NCI-H2227 treated with DMSO at 0.1 percent for 48 hours (cell line): ENCODE data around the gene CDKL1.
A peak's percentile ranks its signal among the peaks of the same experiment; 100 is the strongest.
"Not testable (repeated sequence)": the region's sequence is repeated elsewhere in the genome, so short reads cannot be mapped to it uniquely, and the experiment has no call there.

ENCODE experiments used
- DNase-seq: peaks from one replicate; lab custom pipeline; 2025; lab: John Stamatoyannopoulos, UW

The CDKL1 gene

DNA sequence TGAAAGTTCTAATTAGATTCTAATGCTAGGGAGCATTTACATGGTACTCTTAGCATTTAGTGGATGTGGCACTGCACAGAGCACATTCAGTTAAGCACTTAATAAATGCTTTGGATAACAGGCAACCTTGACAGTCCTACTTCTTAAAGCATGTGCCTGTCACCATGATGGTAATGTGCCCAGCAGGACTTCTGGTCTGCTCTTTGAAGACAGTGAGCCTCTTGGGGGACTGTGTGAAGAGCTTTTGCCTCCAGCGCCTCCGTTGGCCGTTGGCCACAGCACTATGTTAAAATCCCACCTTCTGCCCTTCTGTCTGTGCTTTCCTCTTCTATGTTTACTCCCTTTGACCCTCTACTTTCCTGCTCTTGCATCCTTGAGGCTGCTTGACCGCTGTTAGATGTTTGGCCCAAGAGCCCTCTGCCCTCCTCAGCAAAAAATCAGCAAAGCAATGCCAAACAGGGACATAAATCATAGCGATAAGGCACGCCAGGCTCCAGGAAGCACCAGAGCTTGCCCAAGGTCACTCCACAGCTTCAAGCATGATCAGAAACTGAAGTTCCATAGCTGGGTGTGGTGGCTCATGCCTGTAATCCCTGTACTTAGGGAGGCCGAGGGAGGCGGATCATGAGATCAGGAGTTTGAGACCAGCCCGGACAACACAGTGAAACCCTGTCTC is 8.3 kb downstream of the CDKL1 start:
- DNase-seq, result peak; percentile 47

DNA sequence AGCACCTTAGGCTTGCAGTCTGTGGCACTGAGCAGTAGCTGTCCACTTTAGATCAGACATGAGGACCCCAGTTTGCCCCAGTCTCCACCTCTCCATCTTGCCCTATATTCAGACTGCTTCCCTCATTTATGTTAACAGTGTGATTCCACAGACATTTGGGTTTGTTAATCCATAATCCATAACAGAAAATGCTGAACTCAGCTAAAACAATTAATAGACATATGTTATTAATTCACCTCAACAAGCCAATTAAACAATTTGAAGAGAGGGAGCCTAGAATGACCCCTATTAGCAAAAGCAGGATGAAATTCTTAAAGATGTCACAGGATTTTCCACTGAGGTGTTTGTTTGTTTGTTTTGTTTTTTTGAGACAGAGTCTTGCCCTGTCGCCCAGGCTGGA is 9.1 kb downstream of the CDKL1 start:
- DNase-seq, result no peak

DNA sequence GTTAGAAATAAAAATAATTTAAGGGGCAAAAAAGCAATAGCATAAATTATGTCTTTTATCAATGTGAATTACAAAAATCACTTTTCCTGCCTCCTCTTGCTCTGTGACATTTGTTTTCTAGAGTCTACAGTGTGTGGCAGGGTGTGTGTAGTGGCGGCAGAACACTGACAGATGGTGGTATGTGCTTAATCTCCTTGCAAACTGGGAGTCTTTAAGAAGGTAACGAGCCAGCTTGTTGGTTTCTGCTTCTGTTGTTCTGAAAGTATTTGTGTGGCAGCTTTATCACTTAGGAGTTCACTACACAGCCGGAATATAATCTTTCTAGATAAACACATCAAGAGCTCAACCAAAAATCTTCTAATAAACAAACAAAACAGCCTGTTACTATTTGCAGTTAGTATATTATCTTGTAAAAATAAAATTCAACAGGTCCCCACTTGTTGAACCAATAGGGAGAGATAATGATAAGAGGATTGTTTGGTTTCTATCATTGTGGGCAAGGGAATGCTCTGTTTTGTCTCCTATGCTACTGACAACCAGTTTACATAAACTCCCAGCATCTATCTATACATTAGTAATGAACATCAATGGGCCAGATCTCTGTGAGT is 13.0 kb downstream of the CDKL1 start:
- no peak for DNase-seq

DNA sequence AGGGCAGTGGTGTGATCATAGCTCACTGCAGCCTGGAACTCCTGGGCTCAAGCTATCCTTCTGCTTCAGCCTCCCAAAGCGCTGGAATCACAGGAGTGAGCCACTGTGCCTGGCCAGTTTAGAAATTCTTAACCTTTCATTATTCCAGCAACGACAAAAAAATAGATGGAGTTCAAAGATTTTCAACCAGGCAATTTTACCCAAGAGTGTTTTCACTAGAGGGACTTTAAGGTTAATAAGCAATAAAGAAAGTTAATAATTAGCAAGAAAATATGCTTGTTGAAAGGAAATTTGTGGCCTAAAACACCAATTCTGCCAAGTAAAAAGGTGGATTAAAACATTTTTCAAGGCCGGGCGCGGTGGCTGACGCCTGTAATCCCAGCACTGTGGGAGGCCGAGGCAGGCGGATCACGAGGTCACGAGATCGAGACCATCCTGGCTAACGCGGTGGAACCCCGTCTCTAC is 14.8 kb downstream of the CDKL1 start:
- no peak for DNase-seq

DNA sequence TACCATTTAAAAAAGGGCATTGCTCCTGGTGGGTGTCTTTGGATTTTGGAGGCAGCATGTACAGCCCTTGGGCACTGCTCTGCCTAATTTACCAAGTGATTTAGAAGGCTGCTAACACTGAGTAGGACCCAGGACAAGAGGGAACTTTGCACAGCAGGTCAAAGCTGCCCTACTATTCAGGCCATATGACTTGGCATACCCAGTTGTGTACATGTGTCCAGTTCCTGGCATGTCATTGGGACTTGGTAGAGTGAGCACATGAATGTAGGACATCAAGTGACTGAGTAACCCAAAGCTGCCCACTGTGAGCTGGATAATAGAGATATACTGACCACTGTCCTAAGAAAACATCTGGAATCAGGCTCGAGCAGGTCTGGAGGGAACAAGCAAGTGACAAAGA is 15.7 kb downstream of the CDKL1 start:
- DNase-seq, result no peak

DNA sequence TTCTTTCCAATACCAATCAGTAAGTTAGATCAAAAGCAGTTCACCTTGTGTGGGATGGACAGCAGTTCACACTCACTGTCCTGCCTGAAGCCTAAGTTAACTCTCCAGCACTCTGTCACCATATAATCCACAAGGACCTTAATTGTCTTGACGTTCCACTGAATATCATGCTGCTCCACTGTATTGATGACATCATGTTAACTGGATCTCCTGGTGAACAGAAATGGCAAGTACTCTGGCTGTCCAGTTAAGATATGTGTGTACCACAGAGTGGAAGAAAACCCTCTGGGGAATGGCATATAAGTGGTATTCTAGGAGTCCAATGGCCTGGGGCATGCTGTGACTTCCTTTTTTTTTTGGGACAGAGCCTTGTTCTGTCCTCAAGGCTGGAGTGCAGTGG is 16.2 kb downstream of the CDKL1 start:
- DNase-seq, result no peak

DNA sequence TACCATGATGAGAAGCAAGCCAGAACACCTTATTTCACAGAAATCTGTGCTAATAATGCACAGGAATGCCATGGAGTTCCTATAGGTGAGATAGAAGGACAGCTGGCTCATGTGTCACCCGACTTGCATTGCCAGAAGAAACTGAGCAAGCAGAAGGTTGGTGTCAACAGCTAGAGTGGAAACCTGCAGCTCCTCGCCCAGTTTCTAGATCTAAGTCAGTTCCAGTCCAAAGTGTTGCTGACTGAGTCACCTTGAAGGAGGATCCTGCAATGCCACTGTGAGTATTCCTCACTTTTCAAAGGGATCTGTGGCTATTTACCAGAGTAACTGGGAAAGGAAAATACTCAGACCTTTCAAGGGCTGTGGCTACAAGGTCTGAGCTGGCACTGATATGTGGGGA is 17.1 kb downstream of the CDKL1 start:
- DNase-seq, result no peak

DNA sequence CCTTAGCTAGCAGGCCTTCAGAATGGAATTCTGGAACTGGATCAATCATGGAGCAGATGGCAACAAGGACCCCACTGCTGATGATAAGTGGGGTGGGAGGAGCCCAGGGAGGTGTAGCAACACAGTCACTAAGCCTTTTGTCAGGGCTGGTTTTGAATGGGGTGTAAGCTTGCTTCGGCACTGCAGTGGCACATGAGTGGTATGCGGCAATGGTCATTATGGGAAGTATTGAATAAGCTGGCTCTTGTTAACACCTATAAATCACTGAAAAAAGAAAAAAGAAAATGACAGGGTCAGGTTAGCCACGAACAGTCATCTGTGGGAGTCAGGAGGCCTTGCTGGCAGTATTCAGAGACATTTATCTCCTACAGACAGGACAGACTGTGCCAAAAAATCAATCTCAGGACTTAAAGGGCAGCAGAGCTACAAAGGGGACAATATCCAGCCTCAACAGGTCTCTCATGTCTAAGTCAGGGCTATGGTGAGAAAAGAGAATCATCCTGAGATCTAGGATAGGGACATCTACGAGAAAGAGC is 19.1 kb downstream of the CDKL1 start:
- no peak for DNase-seq

DNA sequence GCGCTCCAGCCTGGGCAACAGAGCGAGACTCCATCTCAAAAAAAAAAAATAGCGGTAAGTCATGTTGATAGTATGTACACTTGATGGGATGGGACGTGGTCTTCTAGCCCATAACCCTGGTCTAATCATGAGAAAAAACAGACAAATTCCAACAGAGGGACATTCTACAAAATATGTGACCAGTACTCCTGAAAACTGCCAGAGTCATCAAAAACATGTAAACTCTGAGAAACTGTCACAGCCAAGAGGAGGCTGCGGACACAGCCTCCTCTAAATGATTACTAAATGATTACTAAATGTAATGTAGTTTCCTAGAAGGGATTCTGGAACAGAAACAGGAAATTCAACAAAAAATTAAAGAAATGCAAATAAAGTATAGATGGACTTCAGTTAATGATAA is 20.9 kb downstream of the CDKL1 start:
- no peak for DNase-seq

DNA sequence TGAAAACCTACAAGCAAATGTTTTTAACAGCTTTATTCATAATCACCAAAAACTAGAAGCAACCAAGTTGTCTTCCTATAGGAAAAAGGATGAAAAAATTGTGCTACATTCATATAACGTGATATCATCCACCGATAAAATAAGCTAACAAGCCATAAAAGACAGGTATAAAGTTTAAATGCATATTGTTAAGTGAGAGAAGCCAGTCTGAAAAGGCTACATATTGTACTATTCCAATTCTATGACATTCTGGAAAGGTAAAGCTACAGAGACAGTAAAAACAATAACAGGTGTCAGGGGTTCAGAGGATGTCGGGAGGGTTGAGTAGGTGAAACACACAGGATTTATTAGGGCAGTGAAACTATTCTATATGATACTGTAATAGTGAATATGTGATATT is 22.7 kb downstream of the CDKL1 start:
- DNase-seq, result no peak

DNA sequence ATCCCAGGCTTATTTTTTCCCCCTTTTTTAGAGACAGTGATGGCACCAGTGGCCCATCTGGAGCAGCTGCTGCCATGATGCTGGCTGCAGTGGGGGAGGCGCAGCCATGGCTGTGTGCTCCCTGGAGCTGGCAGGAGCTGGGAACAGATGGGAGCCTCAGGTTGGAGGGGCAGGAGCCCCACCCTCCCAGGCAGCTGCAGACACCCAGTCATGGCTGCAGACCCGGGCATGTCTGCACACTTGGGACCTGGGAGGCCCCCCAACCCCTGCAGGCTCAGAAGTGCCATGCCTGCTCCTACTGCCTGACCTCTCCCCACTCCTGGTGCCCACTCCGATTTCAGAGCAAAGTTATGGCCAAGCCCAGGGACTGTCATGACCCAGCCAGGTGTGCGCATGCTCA is 25.1 kb downstream of the CDKL1 start:
- DNase-seq, result no peak

DNA sequence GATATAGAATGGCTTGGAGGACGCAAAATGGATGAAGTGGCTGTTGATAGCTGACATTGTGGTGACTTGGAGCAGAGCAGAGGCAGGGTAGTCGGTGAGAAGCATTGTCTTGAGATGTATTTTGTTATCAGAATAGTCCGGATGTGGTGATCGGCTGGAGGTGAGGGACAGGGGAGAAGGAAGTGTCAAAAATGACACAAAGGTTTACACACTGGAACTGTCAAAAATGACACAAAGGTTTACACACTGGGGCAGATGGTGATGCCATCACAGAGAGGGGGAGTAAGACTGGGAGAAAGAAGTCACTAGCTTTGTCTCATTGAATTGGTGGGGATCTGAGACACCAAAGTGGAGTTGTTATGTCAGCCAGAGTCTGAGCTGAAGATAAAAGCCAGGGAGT is 30.1 kb downstream of the CDKL1 start:
- DNase-seq, result no peak

DNA sequence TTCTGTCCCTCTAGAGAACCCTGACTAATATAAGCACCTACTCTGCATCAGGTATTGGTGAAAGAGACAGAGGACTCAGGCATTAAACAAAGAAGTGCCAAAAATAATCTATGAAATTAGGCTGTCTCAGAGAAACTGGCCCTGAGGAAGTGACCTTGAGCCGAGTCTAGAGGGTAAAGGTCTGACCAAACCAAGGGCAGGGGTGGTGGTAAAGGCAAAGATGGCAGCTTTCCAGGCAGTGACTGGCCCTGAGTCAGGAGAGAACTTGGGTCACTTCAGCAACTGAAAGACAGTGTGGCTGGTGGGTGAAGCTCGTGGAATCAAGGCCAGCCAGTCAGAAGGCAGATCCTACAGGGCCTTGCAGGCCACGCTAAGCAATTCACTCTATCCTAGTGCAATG is 30.6 kb downstream of the CDKL1 start:
- DNase-seq, result no peak

DNA sequence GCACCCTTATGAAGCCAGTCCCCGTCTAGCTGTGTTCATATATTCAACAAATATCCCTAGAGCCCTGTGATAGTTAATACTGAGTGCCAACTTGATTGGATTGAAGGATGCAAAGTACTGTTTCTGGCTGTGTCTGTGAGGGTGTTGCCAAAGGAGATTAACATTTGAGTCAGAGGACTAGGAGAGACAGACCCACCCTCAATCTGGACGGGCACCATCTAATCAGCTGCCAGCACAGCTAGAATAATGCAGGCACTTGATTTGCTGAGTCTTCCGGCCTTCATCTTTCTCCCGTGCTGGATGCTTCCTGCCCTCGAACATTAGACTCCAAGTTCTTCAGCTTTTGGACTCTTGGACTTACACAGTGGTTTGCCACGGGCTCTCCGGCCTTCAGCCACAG is 31.1 kb downstream of the CDKL1 start:
- DNase-seq, result not testable (repeated sequence)

DNA sequence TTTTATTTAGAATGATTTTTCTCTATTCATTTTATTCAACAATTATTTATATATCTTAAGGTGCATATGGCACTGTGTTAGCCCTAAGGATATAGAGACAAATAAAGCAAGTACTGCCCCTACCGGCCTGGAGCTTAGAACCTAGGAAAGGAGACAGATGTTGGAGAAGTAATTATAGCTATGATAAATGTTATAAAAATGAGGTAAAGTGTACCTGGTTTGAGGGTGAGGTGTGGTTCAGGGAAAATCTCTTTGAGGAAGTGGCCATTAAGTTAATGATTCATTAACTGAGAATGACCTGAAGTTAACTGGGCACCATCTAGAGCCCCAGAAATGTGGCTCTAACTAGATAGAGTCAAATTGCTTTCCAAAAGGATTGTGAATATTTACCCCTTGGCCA is 31.9 kb downstream of the CDKL1 start:
- no peak for DNase-seq

DNA sequence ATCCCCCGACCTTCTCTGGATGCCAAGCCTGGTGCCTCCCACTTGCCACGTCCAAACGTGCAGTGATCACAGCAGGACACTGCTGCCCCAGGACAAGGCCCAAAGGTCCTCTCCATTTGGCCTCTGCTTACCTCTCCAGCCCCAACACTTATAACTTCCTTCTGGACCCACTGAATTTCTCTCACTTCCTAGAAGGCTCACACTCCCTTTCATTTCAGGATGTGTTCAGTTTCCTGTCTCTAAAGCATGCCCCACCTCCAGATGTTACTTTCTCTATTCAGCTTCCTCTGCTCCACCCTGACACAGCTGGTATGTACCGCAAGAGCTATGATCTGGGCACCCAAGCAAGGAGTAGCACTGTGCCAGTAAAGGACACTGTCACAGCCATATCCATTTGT is 33.0 kb downstream of the CDKL1 start:
- DNase-seq, result no peak

DNA sequence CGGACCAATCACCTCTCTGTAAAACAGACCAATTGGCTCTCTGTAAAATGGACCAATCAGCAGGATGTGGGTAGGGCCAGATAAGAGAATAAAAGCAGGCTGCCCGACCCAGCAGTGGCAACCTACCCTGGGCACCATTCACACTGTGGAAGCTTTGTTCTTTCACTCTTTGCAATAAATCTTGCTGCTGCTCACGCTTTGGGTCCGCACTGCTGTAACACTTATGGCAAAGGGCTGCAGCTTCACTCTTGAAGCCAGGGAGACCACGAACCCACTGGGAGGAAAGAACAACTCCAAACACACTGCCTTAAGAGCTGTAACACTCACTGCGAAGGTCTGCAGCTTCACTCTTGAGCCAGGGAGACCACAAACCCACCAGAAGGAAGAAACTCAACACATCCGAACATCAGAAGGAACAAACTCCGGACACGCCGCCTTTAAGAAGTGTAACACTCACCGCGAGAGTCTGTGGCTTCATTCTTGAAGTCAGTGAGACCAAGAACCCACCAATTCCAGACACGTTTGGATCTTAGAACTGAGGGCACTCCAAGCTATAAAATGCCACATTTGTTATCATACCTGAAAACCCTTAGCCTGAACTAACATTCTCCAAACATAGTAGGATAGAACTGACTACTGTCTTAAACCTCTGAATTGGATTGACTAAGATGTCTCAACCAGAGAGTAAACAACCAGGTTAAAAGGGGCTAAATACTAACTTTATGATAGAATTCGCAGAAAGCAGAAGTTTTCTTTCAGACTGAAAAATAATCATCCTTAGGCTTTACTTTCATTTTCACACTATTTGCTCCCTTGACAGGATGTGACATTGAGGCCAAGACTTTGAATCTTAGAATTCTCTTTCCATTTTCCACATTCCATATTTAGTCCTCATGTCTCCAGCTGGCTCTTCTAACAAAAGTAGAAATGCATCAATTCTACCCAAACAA is 33.6 kb downstream of the CDKL1 start:
- no peak for DNase-seq

DNA sequence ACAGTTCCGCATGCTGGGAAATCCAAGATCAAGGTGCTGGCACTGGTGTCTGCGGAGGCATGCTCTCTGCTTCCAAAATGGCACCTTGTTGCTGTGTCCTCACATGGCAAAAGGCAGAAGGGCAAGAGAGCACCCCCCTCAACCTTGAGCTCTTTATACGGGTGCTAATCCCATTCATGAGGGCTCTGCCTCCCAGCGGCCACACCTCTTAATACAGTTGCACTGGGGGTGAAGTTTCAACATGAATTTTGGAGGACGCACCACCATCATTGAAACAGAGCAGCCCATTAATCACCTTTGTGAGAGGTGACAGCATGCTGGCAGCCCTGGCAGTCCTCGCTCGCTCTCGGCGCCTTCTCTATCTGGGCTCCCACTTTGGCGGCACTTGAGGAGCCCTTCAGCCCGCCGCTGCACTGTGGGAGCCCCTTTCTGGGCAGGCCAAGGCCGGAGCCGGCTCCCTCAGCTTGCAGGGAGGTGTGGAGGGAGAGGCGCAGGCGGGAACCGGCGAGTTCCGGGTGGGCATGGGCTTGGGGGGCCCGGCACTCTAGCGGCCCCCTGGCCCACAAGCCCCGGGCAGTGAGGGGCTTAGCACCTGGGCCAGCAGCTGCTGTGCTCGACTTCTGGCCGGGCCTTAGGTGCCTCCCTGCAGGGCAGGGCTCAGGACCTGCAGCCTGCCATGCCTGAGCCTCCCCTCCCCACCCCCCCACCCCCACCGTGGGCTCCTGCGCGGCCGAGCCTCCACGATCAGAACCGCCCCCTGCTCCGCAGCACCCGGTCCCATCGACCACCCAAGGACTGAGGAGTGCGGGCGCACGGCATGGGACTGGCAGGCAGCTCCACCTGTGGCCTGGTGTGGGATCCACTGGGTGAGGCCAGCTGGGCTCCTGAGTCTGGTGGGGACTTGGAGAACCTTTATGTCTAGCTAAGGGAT is 34.9 kb downstream of the CDKL1 start:
- not testable (repeated sequence) for DNase-seq

DNA sequence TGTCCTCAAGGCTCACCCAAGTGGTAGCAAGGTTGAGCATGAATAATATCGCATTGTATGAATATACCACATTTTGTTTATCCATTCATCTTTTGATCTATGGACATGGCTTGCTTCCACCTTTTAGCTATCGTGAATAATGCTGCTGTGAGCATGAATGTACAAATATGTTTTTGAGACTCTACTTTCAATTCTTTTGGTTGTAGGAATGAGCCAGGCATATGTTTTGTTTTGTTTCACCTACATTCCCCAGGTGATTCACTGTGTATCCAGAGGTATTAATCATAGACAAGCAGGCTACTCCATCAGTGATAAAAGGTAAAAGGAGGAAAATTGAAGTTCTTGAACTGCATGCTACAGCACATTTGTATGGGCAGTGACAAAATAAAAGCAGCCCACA is 35.8 kb downstream of the CDKL1 start:
- no peak for DNase-seq

DNA sequence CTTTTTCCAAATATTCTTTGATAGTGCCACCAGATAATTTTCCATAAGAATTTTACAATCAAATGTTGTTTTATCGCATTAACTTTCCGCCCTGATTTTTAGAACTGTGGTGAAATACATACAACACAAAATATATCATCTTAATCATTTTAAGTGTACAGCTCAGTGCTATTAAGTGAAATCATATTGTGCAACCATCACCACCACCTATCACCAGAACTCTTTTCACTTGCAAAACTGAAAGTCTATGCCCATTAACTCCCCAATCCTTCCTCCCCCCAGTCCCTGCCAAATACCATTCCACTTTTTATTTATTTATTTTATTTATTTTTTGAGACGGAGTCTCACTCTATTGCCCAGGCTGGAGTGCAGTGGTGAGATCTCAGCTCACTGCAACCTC is 36.6 kb downstream of the CDKL1 start:
- DNase-seq, result no peak

DNA sequence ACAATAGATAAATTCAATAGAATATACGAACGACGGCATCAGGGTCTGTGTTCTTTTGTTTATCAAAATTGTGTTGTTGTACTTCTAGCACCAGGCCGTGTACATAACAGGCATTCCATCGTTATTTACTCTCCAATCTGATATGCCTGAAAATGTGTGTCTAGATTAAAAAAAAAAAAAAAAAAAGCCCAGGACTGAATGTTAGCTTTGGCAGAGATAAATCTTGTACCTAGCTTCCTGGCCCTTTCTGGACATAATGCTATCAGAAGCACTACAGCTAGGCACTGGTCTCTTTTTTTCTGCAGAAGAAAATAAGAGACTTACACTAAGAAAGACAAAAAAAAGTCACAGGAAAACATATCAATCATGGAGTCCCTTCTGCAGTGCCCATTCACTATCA is 37.0 kb downstream of the CDKL1 start:
- no peak for DNase-seq
